Measurements from ENCODE around the gene CLDN6. TPM values are rescaled to one million over a fixed set of nuclear protein-coding genes. Genes with fewer than 3 reads are reported as not detected.

Gene CLDN6
- total RNA-seq = not detected

GRCh38 chr16:3017794-3018506 lies at the start of gene CLDN6:
CLDN6 (minus strand) TSS chr16:3018183; CDS start chr16:3016021, 2,162 bp downstream.
- H3K9me3 ChIP-seq (ENCODE audit: low read depth, low read length) = no peaks in the 10 kb centered on the region
- peaks cover 46% of the 10 kb centered on the region for H3K4me1 ChIP-seq (ENCODE audit: insufficient read depth, low read length)
- no peak within 1 kb of the TSS for H3K4me3 ChIP-seq (ENCODE audit: low read length)
- H3K27me3 ChIP-seq (ENCODE audit: insufficient read depth, low read length) = peaks cover 6% of the 10 kb centered on the region

GRCh38 chr16:3066440-3066748 lies 48.4 kb upstream of the CLDN6 start:
- peak overlapping the region; percentile 60 for H3K4me3 ChIP-seq (ENCODE audit: low read length)
- H3K9me3 ChIP-seq (ENCODE audit: low read depth, low read length) = no peaks in the 10 kb centered on the region
- H3K4me1 ChIP-seq (ENCODE audit: insufficient read depth, low read length) = peaks cover 57% of the 10 kb centered on the region
- no peaks in the 10 kb centered on the region for H3K27me3 ChIP-seq (ENCODE audit: insufficient read depth, low read length)

DNA sequence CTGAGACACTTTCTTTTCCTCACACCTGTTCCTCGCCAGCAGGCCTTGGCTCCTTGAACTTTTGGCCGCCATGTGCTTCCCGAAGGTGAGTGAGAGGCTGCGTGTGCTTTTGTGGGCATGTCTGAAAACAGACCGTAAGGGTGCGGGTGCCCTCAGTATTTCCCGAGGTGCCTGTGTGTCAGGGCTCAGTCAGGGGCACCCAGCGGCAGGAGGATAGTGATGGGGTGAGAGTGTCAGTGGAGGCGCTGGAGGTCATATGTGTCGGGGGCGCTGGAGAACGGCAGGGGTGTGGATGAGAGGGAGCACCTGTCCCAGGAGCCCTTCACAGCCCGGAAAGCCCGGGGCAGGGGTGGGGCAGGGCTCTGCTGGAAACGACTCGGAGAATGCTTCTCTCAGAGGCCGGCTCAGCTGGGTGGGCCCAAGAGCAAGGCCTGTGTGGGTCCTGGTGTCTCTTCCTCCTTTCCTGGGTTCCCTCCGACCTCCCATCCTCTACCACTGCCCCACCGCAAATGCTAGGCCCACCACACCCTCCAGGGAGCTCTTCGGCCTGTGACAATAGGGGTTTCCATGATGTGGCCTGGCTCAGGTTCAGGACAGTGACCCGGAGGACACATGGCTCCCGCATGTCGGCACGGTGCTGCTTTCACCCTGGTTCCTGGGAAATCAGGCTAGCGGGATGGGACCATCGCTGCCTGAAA lies 47.9 kb upstream of the CLDN6 start:
- Histone ChIP-seq H3K4me3 (ENCODE audit: low read length) (peak overlapping the region; percentile 60), H3K27me3 (ENCODE audit: insufficient read depth, low read length) (no peaks in the 10 kb centered on the region), H3K9me3 (ENCODE audit: low read depth, low read length) (no peaks in the 10 kb centered on the region), H3K4me1 (ENCODE audit: insufficient read depth, low read length) (peaks cover 53% of the 10 kb centered on the region)

- H3K27me3 ChIP-seq (ENCODE audit: insufficient read depth, low read length) = no peaks in the 10 kb centered on the region
- H3K4me1 ChIP-seq (ENCODE audit: insufficient read depth, low read length) = peaks cover 48% of the 10 kb centered on the region
- H3K4me3 ChIP-seq (ENCODE audit: low read length) = peak within 1 kb of the TSS; percentile 60
- no peaks in the 10 kb centered on the region for H3K9me3 ChIP-seq (ENCODE audit: low read depth, low read length)
Observed at GRCh38 chr16:3065069-3065741, 47.2 kb upstream of the CLDN6 start, which contains the start of gene IL32. IL32 (plus strand) TSS chr16:3065640; CDS start chr16:3065812, 172 bp downstream.

GRCh38 chr16:3063625-3064386 lies 45.8 kb upstream of the CLDN6 start:
- Histone ChIP-seq H3K4me3 (ENCODE audit: low read length) (no peak overlapping the region), H3K4me1 (ENCODE audit: insufficient read depth, low read length) (peaks cover 45% of the 10 kb centered on the region), H3K9me3 (ENCODE audit: low read depth, low read length) (no peaks in the 10 kb centered on the region), H3K27me3 (ENCODE audit: insufficient read depth, low read length) (no peaks in the 10 kb centered on the region)

GRCh38 chr16:3062553-3062952 lies 44.6 kb upstream of the CLDN6 start:
- Histone ChIP-seq H3K27me3 (ENCODE audit: insufficient read depth, low read length) (no peaks in the 10 kb centered on the region), H3K9me3 (ENCODE audit: low read depth, low read length) (no peaks in the 10 kb centered on the region), H3K4me3 (ENCODE audit: low read length) (no peak overlapping the region), H3K4me1 (ENCODE audit: insufficient read depth, low read length) (peaks cover 45% of the 10 kb centered on the region)

DNA sequence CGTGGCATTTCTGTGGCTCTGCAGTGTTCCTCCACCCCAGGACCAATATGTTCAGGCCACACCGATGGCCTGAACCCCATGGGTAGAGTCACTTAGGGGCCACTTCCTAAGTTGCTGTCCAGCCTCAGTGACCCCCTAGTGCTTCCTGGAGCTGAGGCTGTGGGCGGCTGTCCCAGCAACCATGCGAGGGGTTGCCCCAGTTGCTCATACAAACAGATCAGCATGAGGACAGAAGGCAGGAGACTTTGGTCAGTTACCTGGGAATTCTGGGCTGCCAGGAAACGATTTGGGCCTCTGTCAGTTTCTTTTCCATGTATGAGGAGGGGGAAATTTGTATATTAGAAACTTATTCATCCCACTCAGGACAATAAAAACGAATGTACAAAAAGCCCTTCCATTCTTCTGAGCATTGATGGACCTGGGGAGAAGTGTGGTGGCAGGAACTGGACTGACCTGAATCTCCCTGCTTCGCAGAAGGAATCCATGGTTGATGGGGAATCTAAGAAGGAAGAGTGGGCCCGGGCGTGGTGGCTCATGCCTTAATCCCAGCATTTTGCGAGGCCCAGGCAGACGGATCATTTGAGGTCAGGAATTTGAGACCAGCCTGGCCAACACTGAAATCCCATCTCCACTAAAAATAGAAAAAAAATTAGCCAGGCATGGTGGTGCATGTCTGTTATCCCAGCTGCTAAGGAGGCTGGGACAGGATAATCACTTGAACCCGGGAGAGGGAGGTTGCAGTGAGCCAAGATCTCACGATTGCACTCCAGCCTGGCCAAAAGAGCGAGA lies 42.5 kb upstream of the CLDN6 start:
- Histone ChIP-seq H3K9me3 (ENCODE audit: low read depth, low read length) (no peaks in the 10 kb centered on the region), H3K27me3 (ENCODE audit: insufficient read depth, low read length) (no peaks in the 10 kb centered on the region), H3K4me3 (ENCODE audit: low read length) (no peak overlapping the region), H3K4me1 (ENCODE audit: insufficient read depth, low read length) (peaks cover 64% of the 10 kb centered on the region)

DNA sequence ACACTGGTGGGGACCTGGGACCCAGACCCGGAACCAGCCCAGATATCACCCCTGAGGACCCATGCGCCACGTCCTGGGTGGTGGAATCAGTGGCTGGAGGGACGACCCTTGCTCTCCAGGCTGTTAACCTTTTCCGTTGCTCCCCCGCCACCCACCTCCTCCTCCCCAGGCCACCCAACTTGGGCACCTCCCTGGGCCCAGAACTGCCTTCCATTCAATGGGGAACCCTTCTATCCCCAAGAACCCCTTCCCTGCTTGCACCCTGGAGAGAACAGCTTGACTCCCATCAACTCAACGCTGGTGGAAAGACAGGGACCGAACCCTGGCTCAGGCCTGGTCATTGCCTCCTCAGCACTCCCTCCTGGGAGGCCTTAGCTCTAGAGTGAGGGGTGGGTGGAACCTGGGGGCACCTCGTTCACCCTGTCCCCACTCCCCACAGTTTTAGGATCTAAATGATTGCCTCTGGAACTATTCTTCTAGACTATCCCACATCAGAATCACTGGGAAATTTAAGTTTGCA lies 41.8 kb upstream of the CLDN6 start:
- peak overlapping the region; percentile 66 for H3K4me3 ChIP-seq (ENCODE audit: low read length)
- peaks cover 72% of the 10 kb centered on the region for H3K4me1 ChIP-seq (ENCODE audit: insufficient read depth, low read length)
- no peaks in the 10 kb centered on the region for H3K9me3 ChIP-seq (ENCODE audit: low read depth, low read length)
- H3K27me3 ChIP-seq (ENCODE audit: insufficient read depth, low read length) = no peaks in the 10 kb centered on the region

DNA sequence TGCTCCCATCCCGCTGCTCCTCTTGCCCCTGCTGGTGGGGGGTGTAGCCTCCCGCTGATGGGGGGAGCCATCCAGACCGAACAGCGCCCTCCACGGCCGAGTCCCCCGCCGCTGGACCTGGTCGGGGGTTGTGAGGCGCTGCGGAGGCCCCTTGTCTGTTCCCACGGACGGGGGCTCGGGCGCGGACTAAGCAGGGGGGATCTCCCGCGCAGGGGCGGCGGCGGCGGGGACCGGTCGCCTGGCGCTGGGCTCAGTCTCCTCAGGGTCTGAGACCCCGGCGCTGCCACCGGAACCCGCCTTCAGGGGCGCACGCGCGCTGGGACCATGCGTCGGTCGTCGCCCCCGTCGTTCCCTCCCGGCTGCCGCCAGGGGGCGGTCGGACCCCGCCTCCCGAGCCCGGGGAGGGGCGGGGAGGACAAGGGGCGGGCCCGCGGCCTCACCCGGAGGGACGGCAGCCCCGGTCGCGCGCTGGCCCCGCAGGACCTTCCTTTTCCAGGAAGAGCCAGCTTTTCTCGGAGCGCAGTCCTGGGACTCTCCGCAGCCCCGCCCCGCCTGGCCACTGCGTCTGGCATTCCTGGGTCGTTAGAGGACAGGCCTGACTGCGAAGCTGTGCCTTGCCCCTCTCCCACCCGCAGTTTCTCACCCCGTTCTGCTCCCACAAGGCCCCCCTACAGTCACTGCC lies 41.2 kb upstream of the CLDN6 start:
- H3K9me3 ChIP-seq (ENCODE audit: low read depth, low read length) = no peaks in the 10 kb centered on the region
- H3K4me1 ChIP-seq (ENCODE audit: insufficient read depth, low read length) = peaks cover 72% of the 10 kb centered on the region
- H3K4me3 ChIP-seq (ENCODE audit: low read length) = peak overlapping the region; percentile 66
- H3K27me3 ChIP-seq (ENCODE audit: insufficient read depth, low read length) = no peaks in the 10 kb centered on the region

DNA sequence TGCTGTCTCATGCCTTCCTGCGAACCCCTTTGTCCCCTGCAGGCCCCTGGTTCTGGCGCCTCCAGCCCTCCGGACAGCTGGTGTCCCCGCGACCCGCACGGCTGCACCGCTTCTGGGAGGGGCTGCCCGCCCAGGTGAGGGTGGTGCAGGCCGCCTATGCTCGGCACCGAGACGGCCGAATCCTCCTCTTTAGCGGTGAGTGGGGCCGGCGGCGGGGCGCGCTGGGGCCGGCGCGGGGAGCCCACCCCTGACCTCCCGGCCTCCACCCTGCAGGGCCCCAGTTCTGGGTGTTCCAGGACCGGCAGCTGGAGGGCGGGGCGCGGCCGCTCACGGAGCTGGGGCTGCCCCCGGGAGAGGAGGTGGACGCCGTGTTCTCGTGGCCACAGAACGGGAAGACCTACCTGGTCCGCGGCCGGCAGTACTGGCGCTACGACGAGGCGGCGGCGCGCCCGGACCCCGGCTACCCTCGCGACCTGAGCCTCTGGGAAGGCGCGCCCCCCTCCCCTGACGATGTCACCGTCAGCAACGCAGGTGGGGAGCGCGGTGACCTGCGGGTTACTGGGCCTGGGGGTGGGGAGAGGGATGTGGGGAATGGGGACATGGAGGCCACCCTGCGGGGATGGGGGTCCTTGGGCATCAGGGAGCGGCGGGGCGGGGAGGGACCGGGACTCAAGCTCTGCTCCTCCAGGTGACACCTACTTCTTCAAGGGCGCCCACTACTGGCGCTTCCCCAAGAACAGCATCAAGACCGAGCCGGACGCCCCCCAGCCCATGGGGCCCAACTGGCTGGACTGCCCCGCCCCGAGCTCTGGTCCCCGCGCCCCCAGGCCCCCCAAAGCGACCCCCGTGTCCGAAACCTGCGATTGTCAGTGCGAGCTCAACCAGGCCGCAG lies 40.4 kb upstream of the CLDN6 start:
- peak overlapping the region; percentile 66 for H3K4me3 ChIP-seq (ENCODE audit: low read length)
- peaks cover 77% of the 10 kb centered on the region for H3K4me1 ChIP-seq (ENCODE audit: insufficient read depth, low read length)

DNA sequence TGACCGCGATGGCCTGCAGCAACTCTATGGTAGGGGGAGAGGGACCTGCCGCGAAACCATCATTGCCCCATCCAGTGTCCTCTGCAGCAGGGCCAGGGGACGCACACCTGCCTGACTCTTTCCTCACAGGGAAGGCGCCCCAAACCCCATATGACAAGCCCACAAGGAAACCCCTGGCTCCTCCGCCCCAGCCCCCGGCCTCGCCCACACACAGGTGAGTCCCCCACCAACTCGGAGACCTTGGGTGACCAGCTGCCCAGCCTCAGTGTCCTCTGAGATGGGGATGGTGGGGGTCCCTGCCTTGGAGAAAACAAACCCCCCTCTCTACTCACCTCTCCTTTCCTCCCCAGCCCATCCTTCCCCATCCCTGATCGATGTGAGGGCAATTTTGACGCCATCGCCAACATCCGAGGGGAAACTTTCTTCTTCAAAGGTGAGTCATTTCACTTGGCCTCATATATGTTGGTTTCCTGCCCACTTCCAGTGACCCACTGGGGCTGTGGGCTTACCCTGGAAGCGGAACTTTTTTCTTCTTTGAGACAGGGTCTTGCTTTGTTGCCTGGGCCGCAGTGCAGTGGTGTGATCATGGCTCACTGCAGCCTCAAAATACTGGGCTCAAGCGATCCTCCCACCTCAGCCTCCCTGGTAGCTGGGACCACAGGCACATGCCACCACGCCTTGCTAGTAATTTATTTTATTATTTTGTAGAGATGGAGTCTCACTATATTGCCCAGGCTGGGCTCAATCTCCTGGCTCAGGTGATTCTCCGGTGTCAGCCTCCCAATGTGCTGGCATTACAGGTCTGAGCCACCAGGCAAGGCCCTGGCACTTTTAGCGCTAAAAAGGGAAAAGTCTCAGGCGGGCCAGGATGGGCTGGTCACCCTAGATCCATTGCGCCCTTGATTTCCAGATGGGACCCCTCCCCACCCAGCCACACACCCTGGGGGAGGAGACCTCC lies 39.5 kb upstream of the CLDN6 start:
- H3K9me3 ChIP-seq (ENCODE audit: low read depth, low read length) = no peaks in the 10 kb centered on the region
- no peaks in the 10 kb centered on the region for H3K27me3 ChIP-seq (ENCODE audit: insufficient read depth, low read length)
- peaks cover 77% of the 10 kb centered on the region for H3K4me1 ChIP-seq (ENCODE audit: insufficient read depth, low read length)
- H3K4me3 ChIP-seq (ENCODE audit: low read length) = no peak overlapping the region

More for the DNA sequence above, 40.4 kb upstream of the CLDN6 start:
- H3K27me3 ChIP-seq (ENCODE audit: insufficient read depth, low read length) = no peaks in the 10 kb centered on the region
- no peaks in the 10 kb centered on the region for H3K9me3 ChIP-seq (ENCODE audit: low read depth, low read length)
